ENCODE results near the gene NUDCD2. TPM values are rescaled to one million over a fixed set of nuclear protein-coding genes. Genes with fewer than 3 reads are reported as not detected.

Gene NUDCD2
- total RNA-seq, 2 experiments from 2014 or later, result 55.5 to 62.7 TPM

DNA sequence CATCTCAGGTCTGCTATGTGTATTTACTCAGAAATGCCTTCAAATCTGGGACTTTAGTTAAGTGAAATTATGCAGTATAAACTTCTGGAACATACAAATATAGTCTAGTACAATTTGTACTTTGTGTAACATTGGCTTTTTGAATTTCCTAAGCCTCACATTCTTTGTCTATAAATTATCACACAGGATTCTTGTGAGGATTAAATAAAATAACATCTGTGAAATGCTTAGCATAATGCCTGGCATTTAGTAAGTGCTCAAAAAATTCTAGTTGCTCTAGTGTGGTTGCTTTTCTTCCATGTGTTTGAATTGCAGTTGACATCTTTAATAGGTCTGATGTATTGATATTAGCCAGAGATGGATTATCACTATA lies 3.1 kb upstream of the NUDCD2 start:
- H3K4me3 Mint-ChIP-seq, result no peak overlapping the region
- ChIA-PET CTCF (interaction anchor here (0.9 kb wide), 1 partner anchor 36 kb away, joined by 3 read pairs; no protein-coding TSS in a partner anchor), POLR2A (interaction anchor here (6.0 to 6.4 kb wide), 2 partner anchors 22 to 44 kb away, joined by 110 to 168 read pairs; partner anchors contain the start of genes CCNG1 and MAT2B)

DNA sequence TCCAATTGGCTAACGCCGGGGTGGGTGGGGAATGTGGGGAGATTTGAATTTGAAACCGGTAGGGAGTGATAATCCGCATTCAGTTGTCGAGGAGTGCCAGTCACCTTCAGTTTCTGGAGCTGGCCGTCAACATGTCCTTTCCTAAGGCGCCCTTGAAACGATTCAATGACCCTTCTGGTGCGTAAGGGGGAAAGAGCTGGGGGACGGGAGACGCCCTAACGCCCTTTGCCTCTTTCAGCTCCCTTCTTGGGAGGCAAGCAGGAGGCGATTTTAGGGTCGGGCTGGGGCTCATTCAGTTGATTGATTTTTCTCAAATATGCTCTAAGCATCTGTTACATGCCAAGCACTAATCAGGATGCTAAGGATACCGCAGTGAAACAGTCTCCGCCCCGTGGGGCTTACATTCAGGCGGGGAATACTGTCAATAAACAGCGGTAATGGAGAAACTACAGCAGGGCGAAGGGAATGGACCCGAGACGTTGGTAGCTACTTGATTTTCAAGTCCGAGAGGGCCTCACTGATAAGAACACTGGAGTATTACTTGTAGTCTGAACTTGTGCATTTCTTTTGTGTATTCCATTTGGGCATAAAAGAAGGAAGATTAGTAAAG lies 765 bp upstream of the NUDCD2 start, which contains the start of gene HMMR:
HMMR (plus strand) TSS at position 71 of the 610 bp plus-strand sequence; CDS start at position 132, 61 bp downstream.
- Mint-ChIP-seq H3K4me1 (ENCODE audit: low read depth) (peaks cover 31% of the 10 kb centered on the region), H3K9me3 (no peaks in the 10 kb centered on the region), H3K4me3 (peak within 1 kb of the TSS; percentile 88), H3K27ac (peak within 1 kb of the TSS; percentile 100), H3K36me3 (ENCODE audit: low read depth) (peaks cover 40% of the 10 kb centered on the region), H3K27me3 (no peaks in the 10 kb centered on the region)
- DNase-seq (no peak), ATAC-seq (no peak)
- POLR2A ChIA-PET, result interaction anchor here (1.0 to 6.4 kb wide), 12 partner anchors 8 to 106 kb away, joined by 3 to 168 read pairs (median 6); partner anchors contain the start of genes CCNG1 and MAT2B
- CTCF ChIA-PET, result interaction anchor here (0.6 to 3.9 kb wide), 8 partner anchors 10 to 52 kb away, joined by 3 to 25 read pairs (median 6); partner anchors contain the start of genes CCNG1 and MAT2B
- intact Hi-C loops (cut with micrococcal nuclease), result loop anchor here (1.0 to 2.0 kb wide), 2 partner anchors 24 to 46 kb away; partner anchors contain the start of gene CCNG1
- TF ChIP-seq CTCF (IDR thresholded peaks at IDR 0.05), result no peak

More for the DNA sequence above, 3.1 kb upstream of the NUDCD2 start:
- no peak for TF ChIP-seq CTCF (IDR thresholded peaks at IDR 0.05)
- DNase-seq, result no peak
- Mint-ChIP-seq H3K27ac (no peak overlapping the region), H3K4me1 (ENCODE audit: low read depth) (peaks cover 13% of the 10 kb centered on the region), H3K9me3 (no peaks in the 10 kb centered on the region), H3K27me3 (no peaks in the 10 kb centered on the region), H3K36me3 (ENCODE audit: low read depth) (peaks cover 33% of the 10 kb centered on the region)
- ATAC-seq, result no peak
- intact Hi-C loops (cut with micrococcal nuclease), result no loop called here

DNA sequence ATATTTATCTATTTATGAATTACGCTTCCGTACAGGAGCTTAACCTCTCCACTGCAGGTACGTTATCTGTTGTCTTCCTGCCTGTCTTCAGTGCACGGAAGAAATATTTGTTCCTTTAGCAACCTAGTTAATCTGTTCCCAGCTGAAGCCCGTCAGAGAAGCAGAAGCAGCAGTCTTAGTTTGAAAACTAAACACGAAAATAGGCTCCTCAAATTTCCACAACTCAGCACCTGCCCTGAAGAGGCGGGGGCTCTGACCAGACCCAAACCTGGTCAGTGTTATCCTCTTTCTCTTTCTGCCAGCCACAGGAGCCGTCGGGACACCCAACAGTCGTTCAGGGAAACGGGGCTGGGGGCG lies 462 bp downstream of the NUDCD2 start:
- Mint-ChIP-seq H3K36me3 (ENCODE audit: low read depth) (peaks cover 43% of the 10 kb centered on the region), H3K27me3 (no peaks in the 10 kb centered on the region), H3K27ac (peak overlapping the region; percentile 100), H3K9me3 (no peaks in the 10 kb centered on the region), H3K4me1 (ENCODE audit: low read depth) (peaks cover 38% of the 10 kb centered on the region), H3K4me3 (peak overlapping the region; percentile 88)
- ATAC-seq, result no peak
- no peak for TF ChIP-seq CTCF (IDR thresholded peaks at IDR 0.05)
- intact Hi-C loops (cut with micrococcal nuclease), result no loop called here
- POLR2A ChIA-PET, result interaction anchor here (1.4 to 6.4 kb wide), 7 partner anchors 9 to 57 kb away, joined by 5 to 168 read pairs (median 11); partner anchors contain the start of genes CCNG1 and MAT2B
- CTCF ChIA-PET, result interaction anchor here (0.9 to 3.9 kb wide), 9 partner anchors 10 to 51 kb away, joined by 3 to 25 read pairs (median 5); partner anchors contain the start of genes CCNG1 and MAT2B
- no peak for DNase-seq

GRCh38 chr5:163458778-163459385 lies 1.0 kb downstream of the NUDCD2 start:
- ChIA-PET CTCF (interaction anchor here (0.9 to 3.9 kb wide), 7 partner anchors 10 to 52 kb away, joined by 3 to 25 read pairs (median 4); partner anchors contain the start of gene MAT2B), POLR2A (interaction anchor here (1.4 to 6.4 kb wide), 6 partner anchors 10 to 48 kb away, joined by 5 to 168 read pairs (median 19); partner anchors contain the start of genes CCNG1 and MAT2B)
- Mint-ChIP-seq H3K4me3 (peak overlapping the region; percentile 88), H3K27me3 (no peaks in the 10 kb centered on the region), H3K27ac (peak overlapping the region; percentile 100), H3K36me3 (ENCODE audit: low read depth) (peaks cover 38% of the 10 kb centered on the region), H3K4me1 (ENCODE audit: low read depth) (peaks cover 38% of the 10 kb centered on the region), H3K9me3 (no peaks in the 10 kb centered on the region)
- ATAC-seq (no peak), DNase-seq (no peak)
- no peak for TF ChIP-seq CTCF (IDR thresholded peaks at IDR 0.05)
- intact Hi-C loops (cut with micrococcal nuclease), result no loop called here
